GM23338 (cell line): Measurements from ENCODE around the gene GPRC5B. TPM values are rescaled to one million over a fixed set of nuclear protein-coding genes. Genes with fewer than 3 reads are reported as not detected.

Experiments
- ATAC-seq: fragments of 200-7000 bp; cut with Tn5 transposase; 3 replicates; pipeline ENCODE4 v1.9.1; 2020
- DNase-seq: peaks from one replicate; pipeline ENCODE4 v3.0.0-alpha.2; 2015; ENCODE audit warnings: low spot score
- H2AFZ ChIP-seq: fragments of 200-600 bp; sonication (generic); 2 replicates; pipeline ENCODE4 v1.8.0; 2016; ENCODE audit warnings: antibody characterized with exemption, mild to moderate bottlenecking, moderate library complexity
- H3F3A ChIP-seq: fragments of 200-600 bp; sonication (generic); replicated peaks from 2 replicates; pipeline ENCODE4 v1.8.0; 2017; ENCODE audit warnings: antibody characterized with exemption, mixed run types, low read depth
- H3K27ac ChIP-seq: fragments of 200-600 bp; sonication (generic); 2 replicates; pipeline ENCODE4 v1.6.1; 2016; ENCODE audit warnings: low read depth
- H3K27me3 ChIP-seq: fragments of 200-600 bp; sonication (generic); 2 replicates; pipeline ENCODE4 v1.8.0; 2016; ENCODE audit warnings: mild to moderate bottlenecking, mixed run types, moderate library complexity; ENCODE audit not compliant: insufficient read depth
- H3K36me3 ChIP-seq: fragments of 200-600 bp; sonication (generic); 2 replicates; pipeline ENCODE4 v1.8.0; 2016; ENCODE audit warnings: mild to moderate bottlenecking; ENCODE audit not compliant: insufficient read depth
- H3K4me1 ChIP-seq: fragments of 200-600 bp; sonication (generic); 2 replicates; pipeline ENCODE4 v1.8.0; 2016; ENCODE audit warnings: mild to moderate bottlenecking, moderate library complexity; ENCODE audit not compliant: insufficient read depth
- H3K4me2 ChIP-seq: fragments of 200-600 bp; sonication (generic); 2 replicates; pipeline ENCODE4 v1.7.1; 2017; ENCODE audit warnings: mixed run types
- H3K4me3 ChIP-seq: fragments of 200-600 bp; sonication (generic); 2 replicates; pipeline ENCODE4 v1.6.1; 2016; ENCODE audit warnings: mixed run types
- H3K79me2 ChIP-seq: fragments of 200-600 bp; sonication (generic); replicated peaks from 2 replicates; pipeline ENCODE4 v1.8.0; 2017; ENCODE audit warnings: mild to moderate bottlenecking; ENCODE audit not compliant: insufficient read depth
- H3K9me2 ChIP-seq: fragments of 200-600 bp; sonication (generic); 2 replicates; pipeline ENCODE4 v1.8.0; 2017; ENCODE audit not compliant: insufficient read depth
- H4K20me1 ChIP-seq: fragments of 200-600 bp; sonication (generic); replicated peaks from 2 replicates; pipeline ENCODE4 v1.8.0; 2017; ENCODE audit warnings: mild to moderate bottlenecking; ENCODE audit not compliant: insufficient read depth
- H3K27ac Mint-ChIP-seq: 2 replicates; pipeline ENCODE4 v1.8.0; 2020; ENCODE audit warnings: inconsistent platforms, mild to moderate bottlenecking, moderate library complexity, mixed read lengths
- H3K27me3 Mint-ChIP-seq: 3 replicates; pipeline ENCODE4 v1.8.0; 2022; ENCODE audit warnings: low read depth, mild to moderate bottlenecking, moderate library complexity, mixed read lengths, inconsistent platforms; ENCODE audit not compliant: insufficient read depth, poor library complexity
- H3K36me3 Mint-ChIP-seq: 3 replicates; pipeline ENCODE4 v1.8.0; 2021; ENCODE audit warnings: low read depth, mild to moderate bottlenecking, inconsistent platforms, moderate library complexity, mixed read lengths
- H3K4me1 Mint-ChIP-seq: 3 replicates; pipeline ENCODE4 v1.8.0; 2020; ENCODE audit warnings: mild to moderate bottlenecking, inconsistent platforms, mixed read lengths
- H3K4me3 Mint-ChIP-seq: 3 replicates; pipeline ENCODE4 v1.8.0; 2021; ENCODE audit warnings: moderate library complexity, mild to moderate bottlenecking, inconsistent platforms, mixed read lengths
- H3K9me3 Mint-ChIP-seq: 3 replicates; pipeline ENCODE4 v1.8.0; 2020; ENCODE audit warnings: moderate library complexity, mild to moderate bottlenecking, inconsistent platforms, mixed read lengths
- EZH2phosphoT487 ChIP-seq: fragments of 200-600 bp; sonication (generic); IDR thresholded peaks from one replicate; pipeline ENCODE4 v1.8.1; 2018; ENCODE audit warnings: antibody characterized with exemption; ENCODE audit not compliant: unreplicated experiment
- NANOG ChIP-seq: IDR thresholded peaks from 2 replicates; pipeline ENCODE4 v1.6.1; 2016; ENCODE audit warnings: antibody characterized with exemption, borderline replicate concordance
- STAT1 ChIP-seq: IDR thresholded peaks from one replicate; pipeline ENCODE4 v1.6.1; 2016; ENCODE audit warnings: antibody characterized with exemption; ENCODE audit not compliant: unreplicated experiment
- polyA plus RNA-seq: library from polyadenylated mRNA; unstranded; fragments of >200 nt; fragmentation: Nextera tagmentation; extraction: Ambion mirVana; gene quantifications from 2 replicates; pipeline ENCODE4 v1.2.1, GENCODE V29; 2016
- total RNA-seq: library from RNA; depleted of rRNA; stranded (reverse); fragments of >200 nt; shearing (Covaris generic); gene quantifications from 2 replicates; pipeline ENCODE4 v1.2.3, GENCODE V29; 2014
- TF ChIP-seq, protein P1 (sequence below): fragments of 250-450 bp; sonication (Bioruptor Pico); IDR thresholded peaks from 2 replicates; pipeline ENCODE4 v1.5.0; 2020; ENCODE audit warnings: mild to moderate bottlenecking, moderate library complexity
- TF ChIP-seq, protein P2 (sequence below), 2 experiments: fragments of 200-600 bp in 1 of 2; sonication (generic) in 1 of 2; conservative IDR thresholded peaks; 2 replicates each; pipeline versions ENCODE4 v1.5.1 to v1.6.1; 2016 to 2017; ENCODE audit warnings: antibody characterized with exemption in 2 of 2, low read depth in 2 of 2, mild to moderate bottlenecking in 2 of 2, moderate library complexity in 1 of 2

Gene GPRC5B
- total and polyA plus RNA-seq, 2 experiments from 2014 or later: 70.9 to 82.5 TPM

DNA sequence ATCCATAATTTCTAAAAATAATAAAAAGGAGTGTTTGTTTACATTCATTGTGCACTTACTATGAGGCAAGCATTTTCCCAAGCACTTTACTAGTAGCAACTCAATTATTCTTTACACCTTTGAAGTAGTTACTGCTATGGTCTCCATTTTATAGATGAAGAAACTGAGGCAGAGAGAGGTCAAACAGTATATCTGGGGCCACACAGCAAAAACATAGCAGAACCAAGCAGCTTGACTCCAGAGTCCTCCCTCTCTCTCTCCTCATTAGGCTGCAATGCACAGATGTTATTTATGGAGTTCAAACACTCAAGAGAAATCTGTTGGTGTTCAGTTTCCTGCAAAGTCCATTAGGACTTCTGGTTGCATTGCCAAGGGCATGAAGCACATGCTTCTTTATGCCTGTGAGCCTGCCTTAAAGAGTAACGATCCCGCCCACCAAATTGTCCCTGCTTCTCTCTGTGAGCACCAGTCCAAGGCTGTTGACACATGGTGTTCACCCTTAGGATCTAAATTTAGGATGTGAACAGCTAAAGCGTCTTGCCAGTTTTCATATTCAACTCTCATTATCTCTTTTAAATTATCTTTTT is 44.0 kb downstream of the GPRC5B start (continued):
- TF ChIP-seq, protein P1, sequence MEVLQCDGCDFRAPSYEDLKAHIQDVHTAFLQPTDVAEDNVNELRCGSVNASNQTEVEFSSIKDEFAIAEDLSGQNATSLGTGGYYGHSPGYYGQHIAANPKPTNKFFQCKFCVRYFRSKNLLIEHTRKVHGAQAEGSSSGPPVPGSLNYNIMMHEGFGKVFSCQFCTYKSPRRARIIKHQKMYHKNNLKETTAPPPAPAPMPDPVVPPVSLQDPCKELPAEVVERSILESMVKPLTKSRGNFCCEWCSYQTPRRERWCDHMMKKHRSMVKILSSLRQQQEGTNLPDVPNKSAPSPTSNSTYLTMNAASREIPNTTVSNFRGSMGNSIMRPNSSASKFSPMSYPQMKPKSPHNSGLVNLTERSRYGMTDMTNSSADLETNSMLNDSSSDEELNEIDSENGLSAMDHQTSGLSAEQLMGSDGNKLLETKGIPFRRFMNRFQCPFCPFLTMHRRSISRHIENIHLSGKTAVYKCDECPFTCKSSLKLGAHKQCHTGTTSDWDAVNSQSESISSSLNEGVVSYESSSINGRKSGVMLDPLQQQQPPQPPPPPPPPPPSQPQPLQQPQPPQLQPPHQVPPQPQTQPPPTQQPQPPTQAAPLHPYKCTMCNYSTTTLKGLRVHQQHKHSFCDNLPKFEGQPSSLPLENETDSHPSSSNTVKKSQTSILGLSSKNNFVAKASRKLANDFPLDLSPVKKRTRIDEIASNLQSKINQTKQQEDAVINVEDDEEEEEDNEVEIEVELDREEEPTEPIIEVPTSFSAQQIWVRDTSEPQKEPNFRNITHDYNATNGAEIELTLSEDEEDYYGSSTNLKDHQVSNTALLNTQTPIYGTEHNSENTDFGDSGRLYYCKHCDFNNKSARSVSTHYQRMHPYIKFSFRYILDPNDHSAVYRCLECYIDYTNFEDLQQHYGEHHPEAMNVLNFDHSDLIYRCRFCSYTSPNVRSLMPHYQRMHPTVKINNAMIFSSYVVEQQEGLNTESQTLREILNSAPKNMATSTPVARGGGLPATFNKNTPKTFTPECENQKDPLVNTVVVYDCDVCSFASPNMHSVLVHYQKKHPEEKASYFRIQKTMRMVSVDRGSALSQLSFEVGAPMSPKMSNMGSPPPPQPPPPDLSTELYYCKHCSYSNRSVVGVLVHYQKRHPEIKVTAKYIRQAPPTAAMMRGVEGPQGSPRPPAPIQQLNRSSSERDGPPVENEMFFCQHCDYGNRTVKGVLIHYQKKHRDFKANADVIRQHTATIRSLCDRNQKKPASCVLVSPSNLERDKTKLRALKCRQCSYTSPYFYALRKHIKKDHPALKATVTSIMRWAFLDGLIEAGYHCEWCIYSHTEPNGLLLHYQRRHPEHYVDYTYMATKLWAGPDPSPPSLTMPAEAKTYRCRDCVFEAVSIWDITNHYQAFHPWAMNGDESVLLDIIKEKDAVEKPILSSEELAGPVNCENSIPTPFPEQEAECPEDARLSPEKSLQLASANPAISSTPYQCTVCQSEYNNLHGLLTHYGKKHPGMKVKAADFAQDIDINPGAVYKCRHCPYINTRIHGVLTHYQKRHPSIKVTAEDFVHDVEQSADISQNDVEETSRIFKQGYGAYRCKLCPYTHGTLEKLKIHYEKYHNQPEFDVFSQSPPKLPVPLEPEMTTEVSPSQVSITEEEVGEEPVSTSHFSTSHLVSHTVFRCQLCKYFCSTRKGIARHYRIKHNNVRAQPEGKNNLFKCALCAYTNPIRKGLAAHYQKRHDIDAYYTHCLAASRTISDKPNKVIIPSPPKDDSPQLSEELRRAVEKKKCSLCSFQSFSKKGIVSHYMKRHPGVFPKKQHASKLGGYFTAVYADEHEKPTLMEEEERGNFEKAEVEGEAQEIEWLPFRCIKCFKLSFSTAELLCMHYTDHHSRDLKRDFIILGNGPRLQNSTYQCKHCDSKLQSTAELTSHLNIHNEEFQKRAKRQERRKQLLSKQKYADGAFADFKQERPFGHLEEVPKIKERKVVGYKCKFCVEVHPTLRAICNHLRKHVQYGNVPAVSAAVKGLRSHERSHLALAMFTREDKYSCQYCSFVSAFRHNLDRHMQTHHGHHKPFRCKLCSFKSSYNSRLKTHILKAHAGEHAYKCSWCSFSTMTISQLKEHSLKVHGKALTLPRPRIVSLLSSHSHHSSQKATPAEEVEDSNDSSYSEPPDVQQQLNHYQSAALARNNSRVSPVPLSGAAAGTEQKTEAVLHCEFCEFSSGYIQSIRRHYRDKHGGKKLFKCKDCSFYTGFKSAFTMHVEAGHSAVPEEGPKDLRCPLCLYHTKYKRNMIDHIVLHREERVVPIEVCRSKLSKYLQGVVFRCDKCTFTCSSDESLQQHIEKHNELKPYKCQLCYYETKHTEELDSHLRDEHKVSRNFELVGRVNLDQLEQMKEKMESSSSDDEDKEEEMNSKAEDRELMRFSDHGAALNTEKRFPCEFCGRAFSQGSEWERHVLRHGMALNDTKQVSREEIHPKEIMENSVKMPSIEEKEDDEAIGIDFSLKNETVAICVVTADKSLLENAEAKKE (CRISPR knock-in tag): no peak
- TF ChIP-seq NANOG (no peak), EZH2phosphoT487 (no peak), STAT1 (no peak)

DNA sequence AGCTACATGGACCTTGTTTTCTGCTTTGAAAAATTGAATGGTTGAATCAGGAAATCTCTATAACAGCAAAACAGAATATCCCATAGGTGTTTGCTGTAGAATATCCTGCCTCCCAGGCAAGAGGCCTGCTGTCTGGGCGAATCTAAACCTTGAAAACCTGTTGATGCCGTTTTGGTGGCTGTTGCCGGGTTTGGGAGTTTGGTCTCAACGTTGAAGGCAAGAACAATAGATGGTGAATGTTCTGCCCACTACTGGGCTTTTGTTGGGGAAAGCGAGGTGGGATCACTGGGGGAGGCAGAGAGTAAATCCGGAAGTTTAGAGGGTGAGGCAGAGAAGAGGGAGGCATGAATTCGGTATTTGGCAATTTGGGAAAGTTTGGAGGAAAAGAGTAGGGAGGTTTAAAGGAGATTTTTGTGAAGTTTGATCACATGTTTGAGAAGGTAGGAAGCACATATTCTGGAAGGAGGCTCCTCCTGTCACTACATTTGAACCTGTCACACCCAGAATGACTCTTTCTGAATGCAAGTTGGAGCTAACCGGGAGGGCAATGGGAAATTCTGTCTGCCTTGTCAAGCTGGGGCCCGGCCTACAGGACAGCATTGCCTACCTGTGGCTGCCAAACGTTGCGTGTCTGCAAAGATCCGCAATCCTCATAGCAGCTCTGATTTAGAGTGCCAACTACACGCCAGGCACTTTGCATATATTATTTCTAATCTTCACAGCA is 46.5 kb downstream of the GPRC5B start:
- H3K4me1 ChIP-seq: peaks cover 7% of the 10 kb centered on the region
- H3K4me2 ChIP-seq: peak overlapping the region; percentile 2; the same call in 1 of the 2 replicates
- 0 out of 2 replicates have a peak, but pooled peaks cover 3% of the 10 kb centered on the region for H3F3A ChIP-seq
- no peaks in the 10 kb centered on the region for H3K36me3 ChIP-seq
- peak overlapping the region; percentile 5; the same call in 1 of the 3 replicates for H3K4me3 Mint-ChIP-seq
- H3K27me3 Mint-ChIP-seq: no peaks in the 10 kb centered on the region
- H3K9me2 ChIP-seq: no peaks in the 10 kb centered on the region
- H3K27me3 ChIP-seq: no peaks in the 10 kb centered on the region
- no peak overlapping the region for H3K4me3 ChIP-seq
- DNase-seq: peak; percentile 58
- no peaks in the 10 kb centered on the region for H3K9me3 Mint-ChIP-seq
- TF ChIP-seq EZH2phosphoT487: no peak
- TF ChIP-seq, protein P1 (CRISPR knock-in tag): 0 out of 2 replicates have a peak, but pooled peaks have one; percentile 19
- TF ChIP-seq, protein P2, sequence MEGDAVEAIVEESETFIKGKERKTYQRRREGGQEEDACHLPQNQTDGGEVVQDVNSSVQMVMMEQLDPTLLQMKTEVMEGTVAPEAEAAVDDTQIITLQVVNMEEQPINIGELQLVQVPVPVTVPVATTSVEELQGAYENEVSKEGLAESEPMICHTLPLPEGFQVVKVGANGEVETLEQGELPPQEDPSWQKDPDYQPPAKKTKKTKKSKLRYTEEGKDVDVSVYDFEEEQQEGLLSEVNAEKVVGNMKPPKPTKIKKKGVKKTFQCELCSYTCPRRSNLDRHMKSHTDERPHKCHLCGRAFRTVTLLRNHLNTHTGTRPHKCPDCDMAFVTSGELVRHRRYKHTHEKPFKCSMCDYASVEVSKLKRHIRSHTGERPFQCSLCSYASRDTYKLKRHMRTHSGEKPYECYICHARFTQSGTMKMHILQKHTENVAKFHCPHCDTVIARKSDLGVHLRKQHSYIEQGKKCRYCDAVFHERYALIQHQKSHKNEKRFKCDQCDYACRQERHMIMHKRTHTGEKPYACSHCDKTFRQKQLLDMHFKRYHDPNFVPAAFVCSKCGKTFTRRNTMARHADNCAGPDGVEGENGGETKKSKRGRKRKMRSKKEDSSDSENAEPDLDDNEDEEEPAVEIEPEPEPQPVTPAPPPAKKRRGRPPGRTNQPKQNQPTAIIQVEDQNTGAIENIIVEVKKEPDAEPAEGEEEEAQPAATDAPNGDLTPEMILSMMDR (conservative IDR thresholded peaks at IDR 0.05; ENCODE audit: low read depth in 2 of 2): 0 out of 4 replicates have a peak, but pooled peaks of 1 of the 2 experiments have one; percentile 15
- H3K4me1 Mint-ChIP-seq: peaks cover 12% of the 10 kb centered on the region
- H3K36me3 Mint-ChIP-seq: no peaks in the 10 kb centered on the region
- H4K20me1 ChIP-seq: no peaks in the 10 kb centered on the region
- no peak overlapping the region; the same call in 1 of the 2 replicates for H3K27ac ChIP-seq
- peak; percentile 95 for ATAC-seq
- H3K79me2 ChIP-seq: no peaks in the 10 kb centered on the region
- peak overlapping the region; percentile 35 for H2AFZ ChIP-seq
- H3K27ac Mint-ChIP-seq: peak overlapping the region; percentile 78
